Activated naive CD8-positive, alpha-beta T cell (primary cell): ENCODE measurements around the gene ALOX15.
"Not testable (repeated sequence)": the region's sequence is repeated elsewhere in the genome, so short reads cannot be mapped to it uniquely, and the experiment has no call there.

ENCODE experiments used
- H3K27ac Mint-ChIP-seq: one replicate; pipeline ENCODE4 v1.8.0; 2021; ENCODE audit warnings: mixed read lengths
- H3K27me3 Mint-ChIP-seq: one replicate; pipeline ENCODE4 v1.8.0; 2021; ENCODE audit warnings: mixed read lengths
- H3K36me3 Mint-ChIP-seq: one replicate; pipeline ENCODE4 v1.8.0; 2021; ENCODE audit warnings: mixed read lengths
- H3K4me1 Mint-ChIP-seq: one replicate; pipeline ENCODE4 v1.8.0; 2021; ENCODE audit warnings: low read depth, mixed read lengths
- H3K4me3 Mint-ChIP-seq: one replicate; pipeline ENCODE4 v1.8.0; 2021; ENCODE audit warnings: mild to moderate bottlenecking, mixed read lengths
- H3K9me3 Mint-ChIP-seq: one replicate; pipeline ENCODE4 v1.8.0; 2021; ENCODE audit warnings: low read depth, mixed read lengths

The ALOX15 gene

GRCh38 chr17:4617090-4617489 is 24.4 kb downstream of the ALOX15 start:
- Mint-ChIP-seq H3K9me3 (no peaks in the 10 kb centered on the region), H3K27me3 (peaks cover 4% of the 10 kb centered on the region), H3K4me1 (no peaks in the 10 kb centered on the region), H3K36me3 (no peaks in the 10 kb centered on the region), H3K4me3 (no peak overlapping the region), H3K27ac (no peak overlapping the region)

DNA sequence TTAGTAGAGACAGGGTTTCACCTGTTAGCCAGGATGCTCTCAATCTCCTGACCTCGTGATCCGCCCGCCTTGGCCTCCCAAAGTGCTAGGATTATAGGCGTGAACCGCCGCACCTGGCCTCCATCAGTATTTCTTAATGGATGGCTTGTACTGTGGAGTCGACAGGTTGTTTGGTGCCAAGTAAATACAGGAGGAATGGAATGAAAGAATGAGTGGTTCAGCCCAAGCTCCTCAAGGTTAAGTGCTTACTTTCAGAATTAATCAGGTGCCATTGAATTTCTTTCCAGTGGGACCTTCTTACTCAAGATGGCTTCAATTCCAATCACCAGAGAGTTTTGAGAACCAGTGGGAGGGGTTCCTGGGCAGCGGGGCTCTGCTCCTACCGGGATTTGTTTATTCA is 25.0 kb downstream of the ALOX15 start:
- Mint-ChIP-seq H3K4me3 (no peak overlapping the region), H3K36me3 (no peaks in the 10 kb centered on the region), H3K4me1 (no peaks in the 10 kb centered on the region), H3K27ac (no peak overlapping the region), H3K9me3 (no peaks in the 10 kb centered on the region), H3K27me3 (peaks cover 4% of the 10 kb centered on the region)

- Mint-ChIP-seq H3K36me3 (no peaks in the 10 kb centered on the region), H3K4me3 (no peak overlapping the region), H3K27ac (no peak overlapping the region), H3K4me1 (no peaks in the 10 kb centered on the region), H3K9me3 (no peaks in the 10 kb centered on the region), H3K27me3 (peaks cover 9% of the 10 kb centered on the region)
Measured at GRCh38 chr17:4610656-4611055, 30.8 kb downstream of the ALOX15 start.

- Mint-ChIP-seq H3K9me3 (no peaks in the 10 kb centered on the region), H3K27ac (no peak overlapping the region), H3K27me3 (peaks cover 7% of the 10 kb centered on the region), H3K36me3 (no peaks in the 10 kb centered on the region), H3K4me3 (no peak overlapping the region), H3K4me1 (no peaks in the 10 kb centered on the region)
Measured at GRCh38 chr17:4610162-4610561, 31.3 kb downstream of the ALOX15 start.

GRCh38 chr17:4609761-4610160 is 31.7 kb downstream of the ALOX15 start:
- Mint-ChIP-seq H3K9me3 (no peaks in the 10 kb centered on the region), H3K27me3 (peaks cover 7% of the 10 kb centered on the region), H3K27ac (no peak overlapping the region), H3K4me3 (no peak overlapping the region), H3K4me1 (no peaks in the 10 kb centered on the region), H3K36me3 (no peaks in the 10 kb centered on the region)

- no peaks in the 10 kb centered on the region for H3K36me3 Mint-ChIP-seq
- H3K27ac Mint-ChIP-seq, result no peak overlapping the region
- H3K9me3 Mint-ChIP-seq, result no peaks in the 10 kb centered on the region
- H3K4me1 Mint-ChIP-seq, result no peaks in the 10 kb centered on the region
- H3K4me3 Mint-ChIP-seq, result no peak overlapping the region
- H3K27me3 Mint-ChIP-seq, result peaks cover 6% of the 10 kb centered on the region
Measured at GRCh38 chr17:4607773-4608187, 33.7 kb downstream of the ALOX15 start.

DNA sequence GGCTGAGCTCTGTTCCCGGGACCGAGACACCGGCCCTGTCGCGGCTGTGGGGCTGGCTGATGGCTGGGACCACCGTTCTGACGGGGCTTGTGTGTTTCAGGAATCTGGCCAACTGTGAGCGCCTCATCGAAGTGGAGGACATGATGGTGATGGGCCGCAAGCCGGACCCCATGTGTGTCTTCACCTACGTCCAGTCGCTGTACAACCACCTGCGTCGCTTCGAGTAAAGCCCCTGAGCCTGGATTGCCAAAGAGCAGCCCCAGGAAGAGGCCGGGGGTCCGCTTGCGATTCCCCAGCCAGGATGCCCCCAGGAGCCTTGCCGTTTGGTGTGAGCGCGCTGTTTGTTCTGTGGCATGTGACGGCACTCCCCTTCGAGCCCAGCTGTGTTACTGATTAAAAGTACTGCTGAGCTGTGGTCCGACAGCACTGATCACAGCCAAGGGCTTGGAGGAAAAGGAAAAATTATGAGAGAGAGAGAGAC is 34.2 kb downstream of the ALOX15 start:
- no peaks in the 10 kb centered on the region for H3K9me3 Mint-ChIP-seq
- no peak overlapping the region for H3K27ac Mint-ChIP-seq
- H3K4me1 Mint-ChIP-seq, result no peaks in the 10 kb centered on the region
- no peaks in the 10 kb centered on the region for H3K36me3 Mint-ChIP-seq
- H3K4me3 Mint-ChIP-seq, result no peak overlapping the region
- peaks cover 6% of the 10 kb centered on the region for H3K27me3 Mint-ChIP-seq

GRCh38 chr17:4605826-4606225 is 35.7 kb downstream of the ALOX15 start:
- H3K9me3 Mint-ChIP-seq, result no peaks in the 10 kb centered on the region
- no peak overlapping the region for H3K4me3 Mint-ChIP-seq
- H3K36me3 Mint-ChIP-seq, result no peaks in the 10 kb centered on the region
- no peak overlapping the region for H3K27ac Mint-ChIP-seq
- H3K27me3 Mint-ChIP-seq, result peaks cover 4% of the 10 kb centered on the region
- no peaks in the 10 kb centered on the region for H3K4me1 Mint-ChIP-seq

DNA sequence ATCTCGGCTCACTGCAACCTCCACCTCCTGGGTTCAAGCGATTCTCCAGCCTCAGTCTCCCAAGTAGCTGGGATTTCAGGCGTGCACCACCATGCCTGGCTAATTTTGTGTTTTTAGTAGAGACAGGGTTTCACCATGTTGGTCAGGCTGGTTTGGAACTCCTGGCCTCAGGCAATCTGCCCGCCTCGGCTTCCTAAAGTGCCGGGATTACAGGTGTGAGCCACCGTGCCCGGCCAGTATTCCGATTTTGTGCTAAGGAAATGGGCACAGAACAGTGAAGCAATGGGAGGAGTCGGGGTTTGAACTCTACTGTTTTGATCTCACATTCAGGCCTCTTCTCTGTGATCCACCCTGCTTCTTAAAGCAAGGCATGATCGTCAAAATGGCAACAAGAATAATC is 36.7 kb downstream of the ALOX15 start:
- H3K9me3 Mint-ChIP-seq, H3K27ac Mint-ChIP-seq, H3K36me3 Mint-ChIP-seq, H3K4me1 Mint-ChIP-seq, H3K27me3 Mint-ChIP-seq, H3K4me3 Mint-ChIP-seq: not testable (repeated sequence)

DNA sequence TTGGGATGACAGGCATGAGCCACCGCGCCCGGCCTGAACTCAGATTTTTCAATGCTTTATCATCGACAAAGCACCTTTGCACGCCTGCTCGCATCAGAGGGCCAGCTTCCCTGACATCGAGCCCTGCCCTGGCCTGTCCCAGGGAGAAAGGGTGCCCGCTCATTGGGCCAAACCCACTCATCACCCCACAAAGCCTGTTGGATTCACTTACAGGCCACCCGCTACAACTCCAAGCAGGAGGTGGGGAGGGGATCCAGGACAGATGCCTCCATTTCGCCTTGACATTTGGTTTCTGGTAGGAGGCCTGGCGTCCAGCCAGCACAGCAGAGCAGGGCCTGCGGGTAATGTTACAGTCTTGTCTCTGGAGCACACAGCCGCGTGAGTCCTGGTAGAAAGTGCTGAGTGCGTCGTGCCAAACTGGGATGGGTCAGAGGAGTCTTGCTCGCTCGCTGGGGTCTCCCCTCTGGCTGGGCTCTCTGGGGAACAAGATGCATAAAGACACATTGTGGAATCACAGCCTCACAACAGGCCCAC is 37.3 kb downstream of the ALOX15 start:
- peaks cover 4% of the 10 kb centered on the region for H3K27me3 Mint-ChIP-seq
- H3K9me3 Mint-ChIP-seq, result no peaks in the 10 kb centered on the region
- no peak overlapping the region for H3K27ac Mint-ChIP-seq
- no peaks in the 10 kb centered on the region for H3K4me1 Mint-ChIP-seq
- H3K4me3 Mint-ChIP-seq, result no peak overlapping the region
- H3K36me3 Mint-ChIP-seq, result no peaks in the 10 kb centered on the region

DNA sequence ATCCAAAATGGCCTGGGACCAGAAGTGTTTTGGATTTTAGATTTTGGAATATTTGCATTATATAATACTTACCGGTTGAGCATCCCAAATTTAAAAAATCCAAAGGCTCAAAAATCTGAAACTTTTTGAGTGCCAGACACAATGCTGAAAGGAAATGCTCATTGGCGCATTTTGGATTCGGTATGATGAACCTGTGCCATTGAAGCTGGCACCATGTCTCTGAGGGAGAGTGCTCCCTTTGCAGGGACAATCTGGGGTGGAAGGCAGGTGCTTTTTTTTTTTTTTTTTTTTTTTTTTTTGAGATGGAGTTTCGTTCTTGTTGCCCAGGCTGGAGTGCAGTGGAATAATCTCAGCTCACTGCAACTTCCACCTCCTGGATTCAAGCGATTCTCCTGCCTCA is 39.4 kb downstream of the ALOX15 start:
- Mint-ChIP-seq H3K27ac (no peak overlapping the region), H3K36me3 (no peaks in the 10 kb centered on the region), H3K9me3 (no peaks in the 10 kb centered on the region), H3K27me3 (no peaks in the 10 kb centered on the region), H3K4me3 (no peak overlapping the region), H3K4me1 (no peaks in the 10 kb centered on the region)

- Mint-ChIP-seq H3K27me3 (no peaks in the 10 kb centered on the region), H3K9me3 (no peaks in the 10 kb centered on the region), H3K36me3 (no peaks in the 10 kb centered on the region), H3K4me3 (no peak overlapping the region), H3K4me1 (no peaks in the 10 kb centered on the region), H3K27ac (no peak overlapping the region)
Measured at GRCh38 chr17:4601326-4601725, 40.2 kb downstream of the ALOX15 start.

GRCh38 chr17:4600563-4600962 is 40.9 kb downstream of the ALOX15 start:
- Mint-ChIP-seq H3K27me3 (no peaks in the 10 kb centered on the region), H3K27ac (no peak overlapping the region), H3K9me3 (no peaks in the 10 kb centered on the region), H3K4me3 (no peak overlapping the region), H3K4me1 (no peaks in the 10 kb centered on the region), H3K36me3 (no peaks in the 10 kb centered on the region)

- Mint-ChIP-seq H3K36me3 (no peaks in the 10 kb centered on the region), H3K9me3 (no peaks in the 10 kb centered on the region), H3K27me3 (no peaks in the 10 kb centered on the region), H3K4me3 (no peak overlapping the region), H3K4me1 (peaks cover 2% of the 10 kb centered on the region), H3K27ac (no peak overlapping the region)
Measured at GRCh38 chr17:4599505-4600281, 41.8 kb downstream of the ALOX15 start.

DNA sequence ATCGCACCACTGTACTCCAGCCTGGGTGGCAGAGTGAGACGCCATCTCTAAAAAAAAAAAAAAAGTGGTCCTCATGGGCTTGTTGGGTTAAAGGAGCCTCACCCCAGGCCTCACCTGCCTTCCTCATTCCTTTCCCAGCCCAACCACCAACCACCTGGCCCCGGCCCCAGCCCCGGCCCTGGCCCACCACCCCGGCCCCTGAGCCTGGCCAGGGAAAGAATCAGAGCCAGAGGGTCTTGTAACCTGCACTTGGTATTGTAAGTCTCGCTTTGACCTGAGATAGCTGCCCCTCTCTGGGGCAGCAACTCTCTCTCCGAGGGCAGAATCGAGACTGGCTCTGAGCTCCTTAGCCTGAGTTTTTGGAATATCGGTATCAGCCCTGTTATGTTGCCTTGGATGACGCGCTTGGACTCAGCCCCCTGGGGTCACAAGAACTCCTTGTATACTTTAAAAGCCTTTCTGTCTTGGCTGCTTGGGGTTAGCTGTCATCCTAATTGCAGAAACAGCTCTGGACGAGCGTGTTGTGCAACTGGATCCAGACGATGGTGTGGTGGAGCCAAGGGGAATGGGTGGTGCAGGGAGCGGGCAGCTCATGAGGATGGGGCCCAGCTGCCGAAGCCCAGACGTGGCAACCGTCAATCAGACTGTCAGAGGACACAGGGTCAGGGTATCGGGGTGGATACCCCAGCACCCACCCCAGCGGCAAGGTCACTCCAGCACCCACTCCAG is 42.5 kb downstream of the ALOX15 start:
- H3K4me3 Mint-ChIP-seq, result no peak overlapping the region
- peaks cover 2% of the 10 kb centered on the region for H3K4me1 Mint-ChIP-seq
- no peaks in the 10 kb centered on the region for H3K36me3 Mint-ChIP-seq
- no peaks in the 10 kb centered on the region for H3K27me3 Mint-ChIP-seq
- H3K27ac Mint-ChIP-seq, result no peak overlapping the region
- no peaks in the 10 kb centered on the region for H3K9me3 Mint-ChIP-seq
